ENCODE results near the gene CRADD. TPM values are rescaled to one million over a fixed set of nuclear protein-coding genes. Genes with fewer than 3 reads are reported as not detected.
A peak's percentile ranks its signal among the peaks of the same experiment; 100 is the strongest.

The CRADD gene
- total RNA-seq, 4 donors from 2014 or later = 43.7 to 76.1 (median 51.0) TPM

DNA sequence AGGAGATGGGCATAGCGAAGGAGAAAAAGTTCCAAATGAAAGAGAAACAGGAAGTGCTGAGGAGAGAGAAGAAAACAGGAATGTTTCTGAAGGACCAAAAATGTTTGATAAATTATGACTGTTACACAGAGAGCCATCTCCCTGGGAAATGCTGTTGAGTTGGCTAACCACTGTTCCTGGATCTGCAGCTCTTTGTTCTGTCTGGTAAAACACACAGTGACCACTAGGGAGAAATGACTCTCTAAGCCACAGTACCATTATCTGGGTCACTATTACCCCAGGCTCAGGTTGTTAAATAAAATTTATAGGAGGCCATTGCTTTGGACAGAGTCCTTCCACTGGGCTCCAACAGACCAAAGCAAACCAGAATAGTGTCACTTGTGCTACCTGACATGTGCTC is 219.3 kb downstream of the CRADD start:
- H3K4me3 ChIP-seq (replicated peaks in 1 of 3) = no peak overlapping the region
- no peaks in the 10 kb centered on the region for H3K36me3 ChIP-seq
- WGBS, 2 donors = 89 to 96% methylated on average over 1 of the region's 1 CpG
- no peaks in the 10 kb centered on the region for H3K27me3 ChIP-seq
- no peaks in the 10 kb centered on the region for H3K9me3 ChIP-seq
- no peak for TF ChIP-seq POLR2A (IDR thresholded peaks at IDR 0.05)
- TF ChIP-seq, protein P1, sequence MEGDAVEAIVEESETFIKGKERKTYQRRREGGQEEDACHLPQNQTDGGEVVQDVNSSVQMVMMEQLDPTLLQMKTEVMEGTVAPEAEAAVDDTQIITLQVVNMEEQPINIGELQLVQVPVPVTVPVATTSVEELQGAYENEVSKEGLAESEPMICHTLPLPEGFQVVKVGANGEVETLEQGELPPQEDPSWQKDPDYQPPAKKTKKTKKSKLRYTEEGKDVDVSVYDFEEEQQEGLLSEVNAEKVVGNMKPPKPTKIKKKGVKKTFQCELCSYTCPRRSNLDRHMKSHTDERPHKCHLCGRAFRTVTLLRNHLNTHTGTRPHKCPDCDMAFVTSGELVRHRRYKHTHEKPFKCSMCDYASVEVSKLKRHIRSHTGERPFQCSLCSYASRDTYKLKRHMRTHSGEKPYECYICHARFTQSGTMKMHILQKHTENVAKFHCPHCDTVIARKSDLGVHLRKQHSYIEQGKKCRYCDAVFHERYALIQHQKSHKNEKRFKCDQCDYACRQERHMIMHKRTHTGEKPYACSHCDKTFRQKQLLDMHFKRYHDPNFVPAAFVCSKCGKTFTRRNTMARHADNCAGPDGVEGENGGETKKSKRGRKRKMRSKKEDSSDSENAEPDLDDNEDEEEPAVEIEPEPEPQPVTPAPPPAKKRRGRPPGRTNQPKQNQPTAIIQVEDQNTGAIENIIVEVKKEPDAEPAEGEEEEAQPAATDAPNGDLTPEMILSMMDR (IDR thresholded peaks at IDR 0.05) = no peak
- DNase-seq = no peak
- H3K27ac ChIP-seq = no peak overlapping the region
- H3K4me1 ChIP-seq = peaks cover 16 to 22% of the 10 kb centered on the region in 2 donors
- intact Hi-C loops (cut with DNase I) = no loop called here

DNA sequence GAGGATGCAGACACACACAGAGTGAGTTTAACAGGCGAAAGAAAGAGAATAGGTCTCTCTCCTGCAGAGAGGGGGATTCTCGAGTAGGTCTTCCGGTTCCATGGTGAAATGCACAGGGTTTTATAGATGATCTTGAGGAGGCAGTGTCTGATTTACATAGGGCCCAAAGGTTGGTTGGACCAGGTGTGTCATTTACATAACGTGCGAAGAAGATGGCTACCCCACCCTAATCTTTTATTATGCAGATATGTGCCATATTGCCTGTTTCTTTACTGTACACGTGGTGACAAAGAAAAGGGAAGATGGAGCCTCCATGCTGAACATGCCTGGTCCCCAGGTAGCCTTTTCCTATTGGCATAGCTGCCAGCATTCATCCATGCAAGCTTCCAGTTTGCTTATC is 219.8 kb downstream of the CRADD start:
- WGBS, 2 donors = 88 to 91% methylated on average over 6 of the region's 6 CpGs
- no peaks in the 10 kb centered on the region for H3K9me3 ChIP-seq
- no peak for DNase-seq
- H3K36me3 ChIP-seq = no peaks in the 10 kb centered on the region
- H3K4me1 ChIP-seq = peaks cover 16 to 22% of the 10 kb centered on the region in 2 donors
- H3K27me3 ChIP-seq = no peaks in the 10 kb centered on the region
- H3K4me3 ChIP-seq (replicated peaks in 1 of 3) = no peak overlapping the region
- intact Hi-C loops (cut with DNase I) = no loop called here
- no peak for TF ChIP-seq POLR2A (IDR thresholded peaks at IDR 0.05)
- TF ChIP-seq, protein P1 (IDR thresholded peaks at IDR 0.05) = no peak
- no peak overlapping the region for H3K27ac ChIP-seq

DNA sequence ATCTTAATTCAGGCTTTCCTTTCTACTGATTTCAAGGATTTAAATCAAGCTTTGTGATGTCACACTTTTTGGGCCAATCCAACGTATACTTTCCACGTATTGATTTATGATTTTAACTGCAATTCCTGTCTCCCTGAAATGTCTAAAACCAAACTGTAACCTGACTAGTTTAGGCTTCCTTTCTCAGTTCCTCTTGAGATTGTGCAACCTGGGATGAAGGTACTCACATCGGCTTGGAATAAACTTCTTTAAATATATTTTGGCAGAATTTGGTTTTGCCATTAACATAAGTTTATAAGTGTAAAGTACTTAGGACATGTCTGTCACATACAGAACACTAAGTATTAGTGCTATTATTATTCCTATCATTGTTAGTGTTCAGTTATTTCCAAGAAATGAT is 224.6 kb downstream of the CRADD start:
- intact Hi-C loops (cut with DNase I) = no loop called here
- 95% methylated on average over 3 of the region's 3 CpGs for WGBS, 2 donors
- no peak overlapping the region for H3K27ac ChIP-seq
- no peaks in the 10 kb centered on the region for H3K9me3 ChIP-seq
- H3K4me3 ChIP-seq (replicated peaks in 1 of 3) = no peak overlapping the region
- TF ChIP-seq, protein P1 (IDR thresholded peaks at IDR 0.05) = no peak
- TF ChIP-seq POLR2A (IDR thresholded peaks at IDR 0.05) = no peak
- H3K4me1 ChIP-seq = no peaks in the 10 kb centered on the region
- H3K27me3 ChIP-seq = no peaks in the 10 kb centered on the region
- no peak for DNase-seq
- no peaks in the 10 kb centered on the region for H3K36me3 ChIP-seq

DNA sequence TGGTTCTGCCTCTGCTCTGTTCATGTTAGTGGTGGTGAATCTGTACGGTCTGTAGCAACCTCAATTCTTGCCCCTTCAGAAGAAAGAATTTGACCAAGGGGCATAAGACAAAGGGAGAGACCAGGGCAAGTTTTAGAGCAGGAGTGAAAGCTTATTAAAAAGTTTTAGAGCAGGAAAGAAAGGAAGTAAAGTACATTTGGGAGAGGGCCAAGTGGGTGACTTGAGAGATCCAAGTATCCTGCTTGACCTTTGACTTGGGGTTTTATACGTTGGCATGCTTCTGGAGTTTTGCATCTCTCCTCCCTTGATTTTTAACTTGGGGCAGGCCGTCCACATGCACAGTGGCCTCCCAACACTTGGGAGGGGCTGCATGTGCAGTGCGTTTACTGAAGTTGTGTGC is 225.0 kb downstream of the CRADD start:
- DNase-seq = no peak
- H3K27ac ChIP-seq = no peak overlapping the region
- 78 to 80% methylated on average over 4 of the region's 4 CpGs for WGBS, 2 donors
- no peaks in the 10 kb centered on the region for H3K27me3 ChIP-seq
- no peaks in the 10 kb centered on the region for H3K9me3 ChIP-seq
- TF ChIP-seq POLR2A (IDR thresholded peaks at IDR 0.05) = no peak
- TF ChIP-seq, protein P1 (IDR thresholded peaks at IDR 0.05) = no peak
- H3K36me3 ChIP-seq = no peaks in the 10 kb centered on the region
- intact Hi-C loops (cut with DNase I) = no loop called here
- H3K4me1 ChIP-seq = no peaks in the 10 kb centered on the region
- H3K4me3 ChIP-seq (replicated peaks in 1 of 3) = no peak overlapping the region

DNA sequence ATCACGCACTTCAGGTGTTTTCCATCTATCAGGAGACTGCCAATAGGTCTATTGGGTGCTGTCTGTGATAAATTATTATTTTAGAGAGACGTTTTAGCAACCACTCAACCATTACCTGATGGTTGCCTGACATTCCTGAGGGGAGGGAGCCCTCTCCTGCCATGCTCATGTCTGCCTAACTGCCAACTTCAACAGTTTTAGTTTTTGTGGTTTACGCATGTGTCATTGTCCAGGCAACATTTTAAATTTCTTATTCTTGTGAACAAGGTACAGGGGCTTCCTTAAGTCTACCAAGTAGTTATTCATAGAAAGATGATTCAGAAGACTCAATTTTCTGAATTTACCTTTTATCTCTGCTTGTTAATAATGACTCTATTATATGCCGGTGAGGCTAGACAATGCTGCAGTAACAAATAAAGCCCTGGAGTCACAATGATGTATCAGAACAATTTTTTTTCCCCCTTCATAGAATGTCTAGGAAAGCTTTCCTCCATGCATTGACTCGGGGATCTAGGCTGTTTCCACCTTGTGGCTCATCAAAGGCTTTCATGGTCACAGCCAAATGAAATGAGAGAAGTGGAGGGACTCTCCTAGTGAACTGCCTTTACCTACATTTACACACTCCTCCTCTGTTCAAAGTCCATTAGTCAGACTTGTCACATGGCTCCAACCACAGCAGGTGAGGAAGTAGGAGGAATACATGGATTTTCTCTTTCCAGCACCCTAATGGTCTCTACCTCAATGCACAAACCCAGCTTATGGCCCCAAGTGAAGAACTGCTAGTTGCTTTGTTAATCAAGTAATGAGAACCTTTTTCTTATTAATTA is 225.8 kb downstream of the CRADD start:
- WGBS, 2 donors = 69 to 75% methylated on average over 5 of the region's 5 CpGs
- Histone ChIP-seq H3K36me3 (no peaks in the 10 kb centered on the region), H3K4me1 (no peaks in the 10 kb centered on the region), H3K27ac (no peak overlapping the region), H3K9me3 (no peaks in the 10 kb centered on the region), H3K27me3 (no peaks in the 10 kb centered on the region), H3K4me3 (replicated peaks in 1 of 3) (no peak overlapping the region)
- intact Hi-C loops (cut with DNase I) = no loop called here
- peak in 1 of 2 donors; percentile 43 for DNase-seq
- no peak for TF ChIP-seq POLR2A (IDR thresholded peaks at IDR 0.05)
- TF ChIP-seq, protein P1 (IDR thresholded peaks at IDR 0.05) = peak in 1 of 6 experiments; percentile 25

All from thyroid gland (tissue), 4 donors.